GM21381 (cell line): Measurements from ENCODE around the gene THBS1.

ENCODE experiments used
- ATAC-seq: cut with Tn5 transposase; IDR thresholded peaks from one replicate; pipeline ENCODE4 v1.9.1; 2021; ENCODE audit warnings: mild to moderate bottlenecking, moderate library complexity; ENCODE audit not compliant: unreplicated experiment

The THBS1 gene

DNA sequence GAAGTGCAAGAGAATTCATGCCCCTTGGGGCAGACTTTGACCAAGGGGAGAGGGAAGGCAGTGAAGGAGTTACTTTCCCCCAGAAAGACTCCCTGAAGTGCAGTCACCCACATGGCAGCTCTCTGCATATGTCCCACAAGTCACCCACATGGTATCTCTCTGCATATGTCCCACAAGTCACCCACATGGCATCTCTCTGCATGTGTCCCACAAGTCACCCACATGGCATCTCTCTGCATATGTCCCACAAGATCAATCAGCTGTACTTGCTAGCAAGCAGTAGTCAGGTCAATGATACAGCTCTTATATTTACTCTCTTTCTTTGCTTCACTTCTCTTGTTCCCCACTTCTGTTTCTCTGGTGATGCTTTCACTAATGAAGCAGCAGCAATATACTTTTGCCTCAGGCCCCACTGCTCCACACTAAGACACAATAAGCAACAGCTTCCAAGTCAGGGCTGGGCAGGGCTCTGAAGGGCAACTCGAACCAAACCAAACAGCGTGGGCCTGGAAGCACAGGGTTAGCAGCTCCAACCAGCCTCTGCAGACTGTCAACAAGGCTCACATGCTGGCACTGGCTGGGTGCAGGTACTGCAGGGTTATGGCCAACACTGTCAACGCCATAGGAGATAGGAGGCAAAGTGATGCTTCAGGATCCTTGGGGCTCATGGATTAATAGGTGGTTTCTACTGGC, 46.7 kb downstream of the THBS1 start:
- ATAC-seq = no peak

GRCh38 chr15:39628144-39628508, 47.2 kb downstream of the THBS1 start:
- ATAC-seq = no peak

- no peak for ATAC-seq
Observed at GRCh38 chr15:39628546-39629257, 47.8 kb downstream of the THBS1 start.

DNA sequence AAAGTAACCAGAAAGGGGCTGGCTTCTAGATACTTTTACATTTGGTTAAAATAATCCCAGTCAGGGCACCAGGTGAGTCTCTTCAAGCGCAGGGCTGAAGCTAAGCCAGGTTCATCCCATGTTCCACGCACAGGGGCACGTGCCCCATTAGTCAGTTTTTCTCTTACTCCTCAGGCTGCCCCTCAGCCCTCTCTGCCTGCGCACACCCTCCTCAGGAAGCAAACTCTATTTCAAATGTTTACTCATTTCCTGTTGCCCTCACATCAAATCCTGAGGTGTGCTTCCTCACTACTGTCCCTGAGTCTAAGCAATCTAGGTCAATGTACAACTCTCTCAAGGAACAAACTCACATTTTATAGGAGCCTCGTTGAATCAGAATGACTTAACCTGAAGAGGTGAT, 48.5 kb downstream of the THBS1 start:
- no peak for ATAC-seq

DNA sequence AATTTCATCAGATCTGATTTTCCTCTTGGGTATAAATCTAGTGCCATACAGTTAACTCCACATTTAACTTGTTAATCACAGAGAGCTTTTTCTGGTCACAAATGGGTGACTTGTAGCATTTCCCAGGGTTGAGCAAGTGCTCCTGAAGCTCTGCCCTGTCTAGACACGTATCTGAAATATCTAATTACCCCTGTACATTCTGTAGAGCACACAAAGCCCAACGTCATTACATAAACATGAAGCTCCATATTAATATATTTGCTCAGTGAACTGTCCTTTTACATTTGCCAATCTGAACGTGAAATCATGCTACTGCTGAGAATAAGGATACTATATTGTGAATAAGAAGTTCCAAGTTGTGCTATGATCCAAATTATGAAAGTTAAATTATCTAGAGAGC, 49.0 kb downstream of the THBS1 start:
- no peak for ATAC-seq

DNA sequence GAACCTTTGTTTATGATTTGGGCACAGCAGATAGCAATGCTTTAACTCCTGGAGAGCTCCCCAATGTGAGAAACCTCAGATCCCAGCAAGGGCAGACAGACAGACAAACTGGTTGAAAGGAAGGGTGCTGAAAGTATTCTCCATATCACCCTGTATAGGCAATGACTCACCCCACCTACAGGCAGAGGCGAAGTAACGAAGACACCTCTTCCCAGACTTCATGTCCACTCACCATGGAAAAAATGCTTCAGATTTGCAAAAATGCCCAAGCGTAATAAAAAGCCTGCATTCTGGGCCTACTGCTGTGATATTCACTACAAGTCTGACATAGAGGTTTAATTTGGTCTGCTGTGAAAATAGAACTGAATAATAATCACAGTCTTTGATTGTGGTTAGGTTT, 50.5 kb downstream of the THBS1 start:
- no peak for ATAC-seq

- ATAC-seq = no peak
Observed at GRCh38 chr15:39638041-39638440, 57.2 kb downstream of the THBS1 start.

DNA sequence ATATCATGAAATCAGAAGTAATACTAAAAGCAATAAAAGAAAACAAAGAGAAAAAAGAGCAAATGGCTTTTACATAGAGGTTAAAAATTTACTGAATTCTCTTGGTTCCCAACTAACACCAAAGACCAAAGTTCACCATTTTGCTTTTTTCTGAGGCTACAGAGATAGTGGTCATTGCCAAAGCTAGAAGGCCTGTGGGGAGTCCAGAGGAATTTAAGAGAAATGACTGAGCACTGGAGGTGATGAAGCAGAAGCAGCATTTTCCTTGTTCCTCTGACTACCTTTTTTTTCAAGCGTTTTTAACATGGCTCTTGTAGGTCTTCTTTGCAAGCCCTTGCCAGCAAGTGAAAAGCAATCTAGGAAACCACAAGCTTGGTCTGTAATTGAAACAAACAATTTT, 58.2 kb downstream of the THBS1 start:
- ATAC-seq = no peak

DNA sequence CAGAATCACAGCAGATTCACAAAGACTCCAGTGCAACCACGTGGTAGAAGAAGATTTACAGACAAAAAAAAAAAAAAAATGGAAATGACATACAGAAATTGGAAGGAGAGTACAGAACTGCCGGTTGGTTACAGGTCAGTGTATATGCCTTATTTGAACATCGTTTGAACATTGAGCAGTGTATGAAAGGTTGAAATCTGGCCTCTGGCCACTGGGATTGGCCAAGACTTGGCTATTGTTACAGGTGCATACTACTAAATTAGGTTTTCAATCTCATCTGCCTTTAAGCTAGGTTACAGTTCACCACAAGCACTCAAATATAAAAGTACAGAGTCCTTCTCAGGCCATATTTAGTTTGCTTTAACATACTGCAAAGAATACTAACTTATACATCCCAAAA, 59.8 kb downstream of the THBS1 start:
- ATAC-seq = no peak

DNA sequence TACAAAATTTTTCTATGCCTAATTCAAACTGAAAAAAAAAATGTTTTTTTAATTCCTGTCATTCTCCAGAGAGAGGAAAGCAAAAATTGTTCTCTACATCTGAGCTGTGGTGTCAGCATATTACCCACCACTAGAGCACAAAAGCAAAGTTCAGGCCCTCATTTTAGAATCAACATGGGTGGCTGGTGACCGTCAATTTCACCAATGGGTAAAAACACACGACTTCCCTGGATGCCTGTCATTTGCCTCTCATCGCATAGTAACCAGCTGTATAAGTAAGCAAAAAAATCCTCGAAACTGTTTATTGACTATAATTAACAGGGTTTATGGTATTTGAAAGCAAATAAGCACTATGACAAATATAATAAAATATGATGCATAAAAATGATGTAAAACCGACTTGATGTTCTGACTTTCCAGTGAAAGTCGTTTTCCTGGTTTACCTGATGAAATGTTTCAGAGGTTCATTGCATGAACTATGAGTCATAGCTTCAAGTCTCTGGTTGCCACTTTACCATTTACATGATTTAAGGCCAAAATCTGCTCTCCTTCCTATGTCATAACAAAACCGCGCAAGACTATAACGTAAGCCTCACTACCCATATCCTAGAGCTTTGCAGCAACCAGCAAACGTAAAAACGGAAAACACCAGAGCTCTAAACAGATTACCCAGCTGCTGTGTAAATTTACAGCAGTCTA, 60.5 kb downstream of the THBS1 start:
- no peak for ATAC-seq

DNA sequence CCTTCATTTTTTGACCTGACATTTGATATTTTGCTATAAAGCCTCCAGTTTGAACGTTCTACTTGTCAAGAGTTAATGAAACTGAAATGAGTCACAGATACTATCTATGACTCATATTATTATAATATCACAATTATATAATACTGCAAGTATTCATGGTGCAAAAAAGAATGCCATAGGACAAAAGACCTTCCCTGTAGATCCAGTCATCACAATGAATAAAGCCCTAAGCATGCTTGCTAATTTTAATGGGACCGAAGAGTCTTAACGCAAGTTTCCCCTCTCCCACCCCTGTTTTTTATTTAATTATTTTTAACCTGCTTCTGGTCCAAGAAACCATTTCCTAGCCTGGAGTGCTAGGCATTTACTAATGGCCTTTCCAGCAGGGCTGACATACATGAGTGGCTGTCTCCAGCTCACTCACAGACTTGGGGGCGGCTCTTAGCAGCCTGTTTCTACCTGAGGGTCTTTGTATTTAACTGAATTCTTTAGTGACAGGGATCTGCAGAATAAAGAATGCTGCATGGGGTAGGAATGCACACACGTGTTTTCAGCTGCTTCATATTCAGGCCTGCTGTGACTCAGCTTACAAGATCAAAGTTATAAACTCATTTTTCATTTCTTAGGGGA, 61.2 kb downstream of the THBS1 start:
- ATAC-seq = no peak

GRCh38 chr15:39643727-39644126, 62.8 kb downstream of the THBS1 start:
- no peak for ATAC-seq

DNA sequence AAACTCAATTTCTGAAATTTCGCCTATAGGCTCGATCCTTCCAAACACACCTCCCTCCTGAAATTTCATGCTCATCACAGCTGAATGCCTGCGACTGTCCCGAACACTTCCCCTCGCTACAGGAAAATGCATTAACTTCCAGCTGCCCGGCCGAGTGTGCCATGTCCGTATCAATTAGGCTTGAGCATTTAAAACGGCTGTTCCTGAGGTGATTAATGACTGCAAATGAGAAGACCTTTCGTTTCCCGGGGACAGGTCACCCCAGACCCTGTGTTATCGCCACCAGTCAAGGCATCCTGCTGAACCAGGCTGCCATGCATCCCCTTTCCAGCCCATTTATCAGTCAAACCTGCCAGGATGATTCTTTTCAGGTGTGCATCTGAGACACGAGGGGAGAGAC, 63.3 kb downstream of the THBS1 start:
- no peak for ATAC-seq

DNA sequence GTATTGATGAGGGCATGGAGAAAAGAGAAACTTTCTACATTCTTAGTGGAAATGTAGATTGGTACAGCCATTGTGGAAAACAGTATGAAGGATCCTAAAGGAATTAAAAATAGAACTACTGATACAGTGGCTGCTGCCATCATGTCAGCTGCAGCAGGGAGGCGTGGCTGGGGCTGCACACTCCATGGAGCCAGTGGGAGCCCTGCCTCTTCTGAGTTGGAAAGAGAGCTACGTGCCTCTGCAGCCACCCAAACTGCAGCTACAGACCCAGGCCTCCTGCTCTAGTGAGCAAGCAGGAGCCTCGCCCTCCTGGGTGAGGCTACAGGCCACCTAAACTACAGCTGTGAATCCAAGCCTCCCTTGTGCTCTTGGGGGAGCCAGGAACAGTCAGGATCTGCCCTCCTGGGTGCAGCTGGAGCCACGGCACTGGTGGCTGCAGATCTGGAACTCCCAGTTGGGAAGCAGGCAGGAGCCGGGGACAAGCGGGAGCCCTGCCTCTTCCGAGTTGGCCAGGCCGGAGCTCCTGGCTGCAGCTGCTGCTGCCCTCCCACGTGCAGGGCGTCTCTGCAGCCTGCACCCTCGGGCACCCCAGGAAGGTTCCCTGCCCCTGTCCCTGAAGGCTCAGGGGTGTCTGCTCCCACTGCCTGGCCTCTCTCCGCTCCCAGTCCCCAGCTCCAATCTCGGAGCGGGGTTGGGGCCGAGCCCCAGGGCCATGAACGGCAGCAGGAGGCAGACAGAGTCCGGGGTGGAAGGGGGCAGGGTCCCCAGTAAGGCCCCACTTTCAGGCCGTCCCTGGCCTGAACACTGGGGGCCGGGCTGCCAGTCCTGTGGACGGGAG, 64.5 kb downstream of the THBS1 start:
- ATAC-seq = no peak

- ATAC-seq = no peak
Observed at GRCh38 chr15:39645976-39646257, 65.0 kb downstream of the THBS1 start.

DNA sequence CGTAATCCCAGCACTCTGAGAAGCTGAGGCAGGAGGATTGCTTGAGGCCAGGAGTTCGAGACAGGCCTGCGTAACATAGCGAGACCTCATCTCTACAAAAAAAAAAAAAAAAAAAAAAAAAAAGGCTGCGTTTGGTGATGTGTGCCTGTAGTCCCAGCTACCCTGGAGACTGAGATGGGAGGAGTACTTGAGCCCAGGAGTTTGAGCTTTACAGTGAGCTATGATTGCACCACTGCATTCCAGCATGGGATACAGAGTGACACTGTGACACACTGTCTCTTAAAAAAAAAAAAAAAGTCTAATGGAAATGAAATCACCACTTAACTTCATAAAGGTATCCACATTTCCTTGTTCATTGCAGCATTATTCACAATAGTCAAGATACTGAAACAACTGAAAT, 65.5 kb downstream of the THBS1 start:
- no peak for ATAC-seq
